Caco-2 (cell line): ENCODE data around the gene MKRN2. TPM values are rescaled to one million over a fixed set of nuclear protein-coding genes. Genes with fewer than 3 reads are reported as not detected.
"Not testable (repeated sequence)": the region's sequence is repeated elsewhere in the genome, so short reads cannot be mapped to it uniquely, and the experiment has no call there.

ENCODE experiments used
- BruUV-seq: library from RNA; stranded (reverse); fragments of 400-500 nt; replicated peaks from 2 replicates; lab custom pipeline; 2021; lab: Mats Ljungman, UMichigan
- CTCF ChIA-PET: fragments of 300-600 bp; sonication (Branson Sonifier 250); formaldehyde crosslinking; loops from one replicate; lab custom pipeline; 2022; ENCODE audit warnings: antibody characterized with exemption; lab: Charles Lee
- POLR2A ChIA-PET: fragments of 300-600 bp; sonication (Branson Sonifier 250); formaldehyde crosslinking; loops from one replicate; lab custom pipeline; 2022; ENCODE audit warnings: antibody characterized with exemption; lab: Charles Lee
- DNase-seq, 2 experiments: peaks; one replicate each; pipeline versions ENCODE4 v3.0.0 to v3.0.0-alpha.2; 2020 to 2022
- H3K27me3 ChIP-seq: replicated peaks from 2 replicates; pipeline ENCODE4 v1.6.0; 2011; ENCODE audit warnings: low read length; ENCODE audit not compliant: control insufficient read depth, insufficient read depth
- H3K36me3 ChIP-seq: 2 replicates; pipeline ENCODE4 v1.5.1; 2011; ENCODE audit warnings: low read length; ENCODE audit not compliant: control insufficient read depth, insufficient read depth
- H3K4me1 ChIP-seq: fragments of 250-450 bp; sonication (Bioruptor Pico); 2 replicates; pipeline ENCODE4 v1.5.1; 2020; ENCODE audit warnings: mild to moderate bottlenecking
- H3K4me3 ChIP-seq: 2 replicates; pipeline ENCODE4 v1.5.1; 2011; ENCODE audit warnings: low read depth, mild to moderate bottlenecking, control low read depth, low read length
- H3K9me3 ChIP-seq: fragments of 250-450 bp; sonication (Bioruptor Pico); 2 replicates; pipeline ENCODE4 v1.5.1; 2020; ENCODE audit warnings: mild to moderate bottlenecking, moderate library complexity
- H3K27ac Mint-ChIP-seq: one replicate; pipeline ENCODE4 v1.8.0; 2022; ENCODE audit warnings: mixed read lengths; ENCODE audit not compliant: unreplicated experiment
- H3K27me3 Mint-ChIP-seq: one replicate; pipeline ENCODE4 v1.8.0; 2022; ENCODE audit warnings: mixed read lengths; ENCODE audit not compliant: insufficient read depth, unreplicated experiment
- H3K36me3 Mint-ChIP-seq: one replicate; pipeline ENCODE4 v1.8.0; 2022; ENCODE audit warnings: mild to moderate bottlenecking, mixed read lengths; ENCODE audit not compliant: insufficient read depth, unreplicated experiment
- H3K4me1 Mint-ChIP-seq: one replicate; pipeline ENCODE4 v1.8.0; 2022; ENCODE audit warnings: low read depth, mixed read lengths; ENCODE audit not compliant: unreplicated experiment
- H3K4me3 Mint-ChIP-seq: one replicate; pipeline ENCODE4 v1.8.0; 2022; ENCODE audit warnings: mild to moderate bottlenecking, moderate library complexity, mixed read lengths; ENCODE audit not compliant: unreplicated experiment
- H3K9me3 Mint-ChIP-seq: one replicate; pipeline ENCODE4 v1.8.0; 2022; ENCODE audit warnings: mixed read lengths; ENCODE audit not compliant: unreplicated experiment
- intact Hi-C: fragments of 100-400 bp; cut with micrococcal nuclease; formaldehyde crosslinking; loops from one replicate; pipeline ENCODE4 v1.10.0; 2022; ENCODE audit not compliant: unreplicated experiment
- total RNA-seq: library from RNA; stranded (reverse); gene quantifications from 2 replicates; pipeline ENCODE4 v1.2.3, GENCODE V29; 2022
- TF ChIP-seq, protein P1 (sequence below), 2 experiments: fragments of 200-600 bp in 1 of 2; IDR thresholded peaks; 1 replicate in 1 of 2; 2 replicates in 1 of 2; pipeline versions ENCODE4 v1.5.1 to v1.8.0; 2011 to 2022; ENCODE audit warnings: antibody characterized with exemption in 1 of 2, control low read depth in 1 of 2, inconsistent platforms in 1 of 2, low read depth in 1 of 2, low read length in 1 of 2, mild to moderate bottlenecking in 1 of 2, moderate library complexity in 1 of 2; ENCODE audit not compliant: insufficient read depth in 1 of 2, severe bottlenecking in 1 of 2, unreplicated experiment in 1 of 2

MKRN2 gene
- total RNA-seq, 1 experiment from 2014 or later: 25.2 TPM

DNA sequence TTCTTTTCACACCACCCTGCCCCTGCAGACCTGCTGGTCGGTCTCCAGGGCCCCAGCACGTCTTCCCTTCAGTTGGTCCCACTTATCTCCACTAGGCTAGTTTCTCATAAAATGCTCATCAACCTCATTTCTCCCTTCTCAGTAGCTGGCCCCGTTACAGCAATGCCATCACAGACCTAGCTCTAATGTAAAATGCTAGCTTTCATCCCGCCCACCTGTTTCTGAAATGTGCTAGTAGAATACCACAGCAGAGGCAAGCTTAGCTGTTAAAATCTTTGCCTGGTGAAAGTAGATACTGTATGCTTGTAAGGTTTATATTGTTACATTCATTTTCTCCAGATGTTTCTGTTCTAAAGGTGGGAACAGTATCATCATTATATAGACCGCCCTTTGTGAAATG lies 24.7 kb upstream of the MKRN2 start:
- CTCF ChIA-PET: no interaction called here

DNA sequence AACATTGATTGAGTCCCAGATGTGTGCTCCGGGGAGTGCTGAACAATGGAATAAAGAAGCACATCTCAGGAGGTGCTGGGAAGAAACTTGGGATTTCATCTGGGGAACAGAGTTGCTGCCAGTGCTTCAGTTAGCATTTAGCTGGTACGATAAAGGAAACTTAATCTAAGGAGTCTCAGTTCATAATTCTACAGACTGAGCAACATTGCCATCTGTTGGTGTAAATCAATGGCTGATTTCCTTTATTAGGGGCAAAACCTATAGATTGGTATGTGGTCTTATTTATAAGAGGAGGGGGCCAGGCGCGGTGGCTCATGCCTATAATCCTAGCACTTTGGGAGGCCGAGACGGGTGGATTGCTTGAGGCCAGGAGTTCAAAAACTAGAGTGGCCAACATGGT lies 20.5 kb upstream of the MKRN2 start:
- no peaks in the 10 kb centered on the region for H3K4me1 Mint-ChIP-seq
- H3K27ac Mint-ChIP-seq: no peak overlapping the region
- TF ChIP-seq, protein P1, sequence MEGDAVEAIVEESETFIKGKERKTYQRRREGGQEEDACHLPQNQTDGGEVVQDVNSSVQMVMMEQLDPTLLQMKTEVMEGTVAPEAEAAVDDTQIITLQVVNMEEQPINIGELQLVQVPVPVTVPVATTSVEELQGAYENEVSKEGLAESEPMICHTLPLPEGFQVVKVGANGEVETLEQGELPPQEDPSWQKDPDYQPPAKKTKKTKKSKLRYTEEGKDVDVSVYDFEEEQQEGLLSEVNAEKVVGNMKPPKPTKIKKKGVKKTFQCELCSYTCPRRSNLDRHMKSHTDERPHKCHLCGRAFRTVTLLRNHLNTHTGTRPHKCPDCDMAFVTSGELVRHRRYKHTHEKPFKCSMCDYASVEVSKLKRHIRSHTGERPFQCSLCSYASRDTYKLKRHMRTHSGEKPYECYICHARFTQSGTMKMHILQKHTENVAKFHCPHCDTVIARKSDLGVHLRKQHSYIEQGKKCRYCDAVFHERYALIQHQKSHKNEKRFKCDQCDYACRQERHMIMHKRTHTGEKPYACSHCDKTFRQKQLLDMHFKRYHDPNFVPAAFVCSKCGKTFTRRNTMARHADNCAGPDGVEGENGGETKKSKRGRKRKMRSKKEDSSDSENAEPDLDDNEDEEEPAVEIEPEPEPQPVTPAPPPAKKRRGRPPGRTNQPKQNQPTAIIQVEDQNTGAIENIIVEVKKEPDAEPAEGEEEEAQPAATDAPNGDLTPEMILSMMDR (IDR thresholded peaks at IDR 0.05; ENCODE audit: insufficient read depth in 1 of 2, low read depth in 1 of 2, low read length in 1 of 2, severe bottlenecking in 1 of 2, unreplicated experiment in 1 of 2): peak; percentile 14 to 34
- no peak overlapping the region for H3K4me3 Mint-ChIP-seq
- H3K9me3 Mint-ChIP-seq: no peaks in the 10 kb centered on the region
- no peaks in the 10 kb centered on the region for H3K27me3 Mint-ChIP-seq
- no TSS peak for BruUV-seq
- no peaks in the 10 kb centered on the region for H3K4me1 ChIP-seq
- H3K4me3 ChIP-seq: no peak overlapping the region
- peaks cover 1% of the 10 kb centered on the region; the same call in 1 of the 2 replicates for H3K36me3 ChIP-seq
- ChIA-PET CTCF (no interaction called here), POLR2A (no interaction called here)
- peaks cover 10% of the 10 kb centered on the region for H3K36me3 Mint-ChIP-seq
- intact Hi-C loops: no loop called here
- no peaks in the 10 kb centered on the region for H3K9me3 ChIP-seq
- no peaks in the 10 kb centered on the region for H3K27me3 ChIP-seq
- no peak for DNase-seq

More for the DNA sequence above, 24.7 kb upstream of the MKRN2 start:
- TF ChIP-seq, protein P1 (IDR thresholded peaks at IDR 0.05; ENCODE audit: insufficient read depth in 1 of 2, low read depth in 1 of 2, low read length in 1 of 2, severe bottlenecking in 1 of 2, unreplicated experiment in 1 of 2): no peak
- intact Hi-C loops: no loop called here
- H3K4me1 Mint-ChIP-seq: no peaks in the 10 kb centered on the region
- no peaks in the 10 kb centered on the region for H3K4me1 ChIP-seq
- H3K27me3 ChIP-seq: no peaks in the 10 kb centered on the region
- H3K4me3 ChIP-seq: no peak overlapping the region
- POLR2A ChIA-PET: no interaction called here
- H3K36me3 Mint-ChIP-seq: peaks cover 21% of the 10 kb centered on the region
- no peaks in the 10 kb centered on the region for H3K9me3 Mint-ChIP-seq
- no peak overlapping the region for H3K27ac Mint-ChIP-seq
- H3K4me3 Mint-ChIP-seq: no peak overlapping the region
- DNase-seq: no peak
- H3K9me3 ChIP-seq: no peaks in the 10 kb centered on the region
- no TSS peak for BruUV-seq
- no peaks in the 10 kb centered on the region for H3K27me3 Mint-ChIP-seq
- peaks cover 1% of the 10 kb centered on the region; the same call in 1 of the 2 replicates for H3K36me3 ChIP-seq

DNA sequence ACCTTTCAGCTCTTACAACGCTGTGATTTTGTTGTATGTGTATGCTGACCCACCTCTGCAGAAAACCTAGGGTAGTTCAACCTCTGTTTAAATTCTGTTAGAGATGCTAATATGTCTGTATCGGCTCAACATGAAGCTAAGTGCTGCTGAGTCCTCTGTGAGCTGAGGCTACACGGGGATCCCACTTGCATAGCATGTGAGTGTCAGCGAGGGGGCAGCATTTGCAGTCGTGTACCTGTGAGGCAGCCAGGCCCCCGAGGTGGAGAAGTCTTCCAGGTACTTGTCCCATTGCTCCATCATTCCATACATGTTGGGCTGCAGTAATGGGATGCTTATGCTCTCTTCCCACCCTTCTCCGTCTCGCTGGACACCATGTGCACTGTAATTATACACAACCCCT lies 15.3 kb upstream of the MKRN2 start:
- H3K4me1 ChIP-seq: no peaks in the 10 kb centered on the region
- Mint-ChIP-seq H3K4me3 (no peak overlapping the region), H3K36me3 (peaks cover 3% of the 10 kb centered on the region), H3K27ac (no peak overlapping the region), H3K27me3 (no peaks in the 10 kb centered on the region), H3K4me1 (no peaks in the 10 kb centered on the region), H3K9me3 (no peaks in the 10 kb centered on the region)
- DNase-seq: no peak
- intact Hi-C loops: no loop called here
- TF ChIP-seq, protein P1 (IDR thresholded peaks at IDR 0.05; ENCODE audit: insufficient read depth in 1 of 2, low read depth in 1 of 2, low read length in 1 of 2, severe bottlenecking in 1 of 2, unreplicated experiment in 1 of 2): peak in 1 of 2 experiments; percentile 15
- ChIA-PET POLR2A (interaction anchor here (0.6 kb wide), 1 partner anchor 257 kb away, joined by 4 read pairs; no protein-coding TSS in a partner anchor), CTCF (interaction anchor here (1.1 kb wide), 1 partner anchor 406 kb away, joined by 3 read pairs; no protein-coding TSS in a partner anchor)
- BruUV-seq: no TSS peak
- no peaks in the 10 kb centered on the region for H3K9me3 ChIP-seq
- H3K27me3 ChIP-seq: no peaks in the 10 kb centered on the region
- H3K4me3 ChIP-seq: no peak overlapping the region
- no peaks in the 10 kb centered on the region for H3K36me3 ChIP-seq

DNA sequence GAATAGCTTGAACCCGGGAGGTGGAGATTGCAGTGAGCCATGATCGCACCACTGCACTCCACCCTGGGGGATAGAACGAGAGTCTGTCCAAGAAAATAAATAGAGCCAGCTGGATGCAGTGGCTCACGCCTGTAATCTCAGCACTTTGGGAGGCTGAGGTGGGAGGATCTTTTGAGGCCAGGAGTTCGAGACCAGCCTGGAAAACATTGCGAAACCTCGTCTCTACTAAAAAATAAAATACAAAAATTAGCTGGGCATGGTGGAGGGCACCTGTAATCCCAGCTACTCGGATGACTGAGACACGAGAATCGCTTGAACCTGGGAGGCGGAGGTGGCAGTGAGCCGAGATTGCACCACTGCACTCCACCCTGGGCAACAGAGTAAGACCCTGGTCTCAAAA lies 13.4 kb upstream of the MKRN2 start:
- POLR2A ChIA-PET, H3K4me1 Mint-ChIP-seq, BruUV-seq, H3K27ac Mint-ChIP-seq, CTCF ChIA-PET, H3K4me3 ChIP-seq, H3K27me3 Mint-ChIP-seq, H3K36me3 Mint-ChIP-seq, DNase-seq, intact Hi-C loops, H3K9me3 ChIP-seq, H3K27me3 ChIP-seq, H3K9me3 Mint-ChIP-seq, H3K36me3 ChIP-seq, H3K4me1 ChIP-seq, H3K4me3 Mint-ChIP-seq: not testable (repeated sequence)
